Smooth muscle cell (in vitro differentiated cells): ENCODE results near the gene CRIP2. TPM values are rescaled to one million over a fixed set of nuclear protein-coding genes. Genes with fewer than 3 reads are reported as not detected.

ENCODE experiments used
- DNase-seq: peaks from one replicate; lab custom pipeline; 2025; ENCODE audit not compliant: unreplicated experiment; lab: John Stamatoyannopoulos, UW
- H2AFZ ChIP-seq: fragments of 200-600 bp; sonication (generic); 2 replicates; pipeline ENCODE4 v1.6.0; 2016; ENCODE audit warnings: antibody characterized with exemption, low read depth, mild to moderate bottlenecking
- H3F3A ChIP-seq: fragments of 200-600 bp; sonication (generic); 2 replicates; pipeline ENCODE4 v1.6.0; 2017; ENCODE audit warnings: antibody characterized with exemption, low read depth
- H3K27ac ChIP-seq: fragments of 200-600 bp; sonication (generic); 2 replicates; pipeline ENCODE4 v1.5.1; 2016; ENCODE audit warnings: low read depth, mild to moderate bottlenecking
- H3K27me3 ChIP-seq: fragments of 200-600 bp; sonication (generic); 2 replicates; pipeline ENCODE4 v1.6.1; 2016; ENCODE audit warnings: low read depth, mild to moderate bottlenecking
- H3K36me3 ChIP-seq: fragments of 200-600 bp; sonication (generic); 2 replicates; pipeline ENCODE4 v1.5.1; 2016; ENCODE audit warnings: low read depth
- H3K4me1 ChIP-seq: fragments of 200-600 bp; sonication (generic); 2 replicates; pipeline ENCODE4 v1.5.1; 2016; ENCODE audit warnings: low read depth
- H3K4me2 ChIP-seq: fragments of 200-600 bp; sonication (generic); 2 replicates; pipeline ENCODE4 v1.6.0; 2016; ENCODE audit warnings: mild to moderate bottlenecking
- H3K4me3 ChIP-seq: fragments of 200-600 bp; sonication (generic); 2 replicates; pipeline ENCODE4 v1.5.1; 2016; ENCODE audit warnings: mild to moderate bottlenecking
- H3K79me2 ChIP-seq: fragments of 200-600 bp; sonication (generic); 2 replicates; pipeline ENCODE4 v1.6.0; 2016; ENCODE audit warnings: low read depth, mild to moderate bottlenecking
- H3K9ac ChIP-seq: fragments of 200-600 bp; sonication (generic); 2 replicates; pipeline ENCODE4 v1.6.0; 2016; ENCODE audit warnings: low read depth
- H3K9me3 ChIP-seq: fragments of 200-600 bp; sonication (generic); replicated peaks from 2 replicates; pipeline ENCODE4 v1.5.1; 2016; ENCODE audit warnings: low read depth
- H4K20me1 ChIP-seq: fragments of 200-600 bp; sonication (generic); 2 replicates; pipeline ENCODE4 v1.6.0; 2016; ENCODE audit warnings: low read depth
- CTCF ChIP-seq: fragments of 200-600 bp; sonication (generic); IDR thresholded peaks from 2 replicates; pipeline ENCODE4 v1.5.1; 2017; ENCODE audit warnings: borderline replicate concordance, mild to moderate bottlenecking, antibody characterized with exemption; ENCODE audit not compliant: insufficient read depth, poor library complexity, severe bottlenecking
- WGBS: methylation state at CpG from one replicate; pipeline ENCODE4 v1.1.7; 2016; ENCODE audit warnings: low lambda C conversion rate; 5-methylcytosine and 5-hydroxymethylcytosine counted together
- polyA plus RNA-seq: library from polyadenylated mRNA; unstranded; fragments of >200 nt; fragmentation: Nextera tagmentation; extraction: Ambion mirVana; gene quantifications from 2 replicates; pipeline ENCODE4 v1.2.1, GENCODE V29; 2016
- total RNA-seq: library from RNA; depleted of rRNA; stranded (reverse); fragments of >200 nt; gene quantifications from 2 replicates; pipeline ENCODE4 v1.2.3, GENCODE V29; 2014

The CRIP2 gene
- total and polyA plus RNA-seq, 2 experiments from 2014 or later, result 14.1 to 38.1 TPM

GRCh38 chr14:105448706-105449111 lies 25.9 kb upstream of the CRIP2 start:
- WGBS, result 83% methylated on average over 16 of the region's 16 CpGs
- Histone ChIP-seq H4K20me1 (peaks cover 53% of the 10 kb centered on the region), H3K27ac (no peak overlapping the region), H3F3A (no peaks in the 10 kb centered on the region), H3K27me3 (no peaks in the 10 kb centered on the region), H3K4me2 (no peak overlapping the region), H3K9ac (no peak overlapping the region), H3K4me1 (no peaks in the 10 kb centered on the region), H3K4me3 (no peak overlapping the region), H2AFZ (no peak overlapping the region), H3K36me3 (no peaks in the 10 kb centered on the region), H3K79me2 (peaks cover 5% of the 10 kb centered on the region), H3K9me3 (no peaks in the 10 kb centered on the region)
- no peak for DNase-seq
- peak; percentile 61 for TF ChIP-seq CTCF

GRCh38 chr14:105449276-105450122 lies 25.1 kb upstream of the CRIP2 start:
- Histone ChIP-seq H3K36me3 (no peaks in the 10 kb centered on the region), H3K9me3 (no peaks in the 10 kb centered on the region), H3K27me3 (no peaks in the 10 kb centered on the region), H2AFZ (no peak overlapping the region), H3K27ac (no peak overlapping the region), H3F3A (no peaks in the 10 kb centered on the region), H3K79me2 (peaks cover 5% of the 10 kb centered on the region), H3K4me1 (no peaks in the 10 kb centered on the region), H3K4me3 (no peak overlapping the region), H4K20me1 (peaks cover 53% of the 10 kb centered on the region), H3K4me2 (no peak overlapping the region), H3K9ac (no peak overlapping the region)
- TF ChIP-seq CTCF, result no peak
- DNase-seq, result no peak
- WGBS, result 97% methylated on average over 44 of the region's 47 CpGs

GRCh38 chr14:105450123-105450505 lies 24.5 kb upstream of the CRIP2 start:
- no peak overlapping the region for H3K9ac ChIP-seq
- no peak for DNase-seq
- no peaks in the 10 kb centered on the region for H3K27me3 ChIP-seq
- H2AFZ ChIP-seq, result no peak overlapping the region
- H4K20me1 ChIP-seq, result peaks cover 47% of the 10 kb centered on the region
- no peaks in the 10 kb centered on the region for H3K36me3 ChIP-seq
- H3F3A ChIP-seq, result no peaks in the 10 kb centered on the region
- no peaks in the 10 kb centered on the region for H3K4me1 ChIP-seq
- TF ChIP-seq CTCF, result no peak
- no peak overlapping the region for H3K4me3 ChIP-seq
- H3K27ac ChIP-seq, result no peak overlapping the region
- H3K9me3 ChIP-seq, result no peaks in the 10 kb centered on the region
- 91% methylated on average over 22 of the region's 22 CpGs for WGBS
- H3K79me2 ChIP-seq, result peaks cover 5% of the 10 kb centered on the region
- no peak overlapping the region for H3K4me2 ChIP-seq
